Brain microvascular endothelial cell (primary cell): ENCODE measurements around the gene AGO3.
A peak's percentile ranks its signal among the peaks of the same experiment; 100 is the strongest.

Experiments used
- DNase-seq: peaks from one replicate; pipeline ENCODE4 v3.0.0-alpha.2; 2020
- H3K27ac ChIP-seq: fragments of 250-450 bp; sonication (Bioruptor Pico); 2 replicates; pipeline ENCODE4 v1.5.1; 2020; ENCODE audit warnings: mild to moderate bottlenecking, moderate library complexity
- H3K27me3 ChIP-seq: fragments of 250-450 bp; sonication (Bioruptor Pico); replicated peaks from 2 replicates; pipeline ENCODE4 v1.5.1; 2020; ENCODE audit warnings: mild to moderate bottlenecking
- H3K36me3 ChIP-seq: fragments of 250-450 bp; sonication (Bioruptor Pico); replicated peaks from 2 replicates; pipeline ENCODE4 v1.5.1; 2020; ENCODE audit warnings: mild to moderate bottlenecking
- H3K4me3 ChIP-seq: 2 replicates; pipeline ENCODE4 v1.5.1; 2011; ENCODE audit warnings: low read depth, mild to moderate bottlenecking, control low read depth, low read length, moderate library complexity
- in situ Hi-C: cut with HindIII; loops from 2 replicates; pipeline ENCODE4 v1.10.0; 2017; ENCODE audit warnings: low sequenced_read_pairs, low pct_ligation_motif_present
- TF ChIP-seq, protein P1 (sequence below): IDR thresholded peaks from 2 replicates; pipeline ENCODE4 v1.5.1; 2011; ENCODE audit warnings: low read depth, mild to moderate bottlenecking, moderate library complexity, low read length, control low read depth, inconsistent platforms; ENCODE audit errors: missing control alignments

Gene AGO3

GRCh38 chr1:36084497-36085115 lies 153.7 kb downstream of the AGO3 start:
- Histone ChIP-seq H3K27ac (no peak overlapping the region), H3K36me3 (no peaks in the 10 kb centered on the region), H3K4me3 (peak overlapping the region; percentile 57), H3K27me3 (no peaks in the 10 kb centered on the region)
- TF ChIP-seq, protein P1, sequence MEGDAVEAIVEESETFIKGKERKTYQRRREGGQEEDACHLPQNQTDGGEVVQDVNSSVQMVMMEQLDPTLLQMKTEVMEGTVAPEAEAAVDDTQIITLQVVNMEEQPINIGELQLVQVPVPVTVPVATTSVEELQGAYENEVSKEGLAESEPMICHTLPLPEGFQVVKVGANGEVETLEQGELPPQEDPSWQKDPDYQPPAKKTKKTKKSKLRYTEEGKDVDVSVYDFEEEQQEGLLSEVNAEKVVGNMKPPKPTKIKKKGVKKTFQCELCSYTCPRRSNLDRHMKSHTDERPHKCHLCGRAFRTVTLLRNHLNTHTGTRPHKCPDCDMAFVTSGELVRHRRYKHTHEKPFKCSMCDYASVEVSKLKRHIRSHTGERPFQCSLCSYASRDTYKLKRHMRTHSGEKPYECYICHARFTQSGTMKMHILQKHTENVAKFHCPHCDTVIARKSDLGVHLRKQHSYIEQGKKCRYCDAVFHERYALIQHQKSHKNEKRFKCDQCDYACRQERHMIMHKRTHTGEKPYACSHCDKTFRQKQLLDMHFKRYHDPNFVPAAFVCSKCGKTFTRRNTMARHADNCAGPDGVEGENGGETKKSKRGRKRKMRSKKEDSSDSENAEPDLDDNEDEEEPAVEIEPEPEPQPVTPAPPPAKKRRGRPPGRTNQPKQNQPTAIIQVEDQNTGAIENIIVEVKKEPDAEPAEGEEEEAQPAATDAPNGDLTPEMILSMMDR = no peak
- no peak for DNase-seq
- in situ Hi-C loops = no loop called here

GRCh38 chr1:36085126-36085525 lies 154.2 kb downstream of the AGO3 start:
- no peaks in the 10 kb centered on the region for H3K36me3 ChIP-seq
- no peaks in the 10 kb centered on the region for H3K27me3 ChIP-seq
- no peak overlapping the region for H3K4me3 ChIP-seq
- DNase-seq = no peak
- in situ Hi-C loops = no loop called here
- TF ChIP-seq, protein P1 = no peak
- H3K27ac ChIP-seq = no peak overlapping the region

- H3K27me3 ChIP-seq = no peaks in the 10 kb centered on the region
- in situ Hi-C loops = no loop called here
- peaks cover 3% of the 10 kb centered on the region for H3K36me3 ChIP-seq
- H3K27ac ChIP-seq = no peak overlapping the region
- H3K4me3 ChIP-seq = no peak overlapping the region
- TF ChIP-seq, protein P1 = no peak
- DNase-seq = no peak
Observed at GRCh38 chr1:36085686-36086526, 155.0 kb downstream of the AGO3 start.

DNA sequence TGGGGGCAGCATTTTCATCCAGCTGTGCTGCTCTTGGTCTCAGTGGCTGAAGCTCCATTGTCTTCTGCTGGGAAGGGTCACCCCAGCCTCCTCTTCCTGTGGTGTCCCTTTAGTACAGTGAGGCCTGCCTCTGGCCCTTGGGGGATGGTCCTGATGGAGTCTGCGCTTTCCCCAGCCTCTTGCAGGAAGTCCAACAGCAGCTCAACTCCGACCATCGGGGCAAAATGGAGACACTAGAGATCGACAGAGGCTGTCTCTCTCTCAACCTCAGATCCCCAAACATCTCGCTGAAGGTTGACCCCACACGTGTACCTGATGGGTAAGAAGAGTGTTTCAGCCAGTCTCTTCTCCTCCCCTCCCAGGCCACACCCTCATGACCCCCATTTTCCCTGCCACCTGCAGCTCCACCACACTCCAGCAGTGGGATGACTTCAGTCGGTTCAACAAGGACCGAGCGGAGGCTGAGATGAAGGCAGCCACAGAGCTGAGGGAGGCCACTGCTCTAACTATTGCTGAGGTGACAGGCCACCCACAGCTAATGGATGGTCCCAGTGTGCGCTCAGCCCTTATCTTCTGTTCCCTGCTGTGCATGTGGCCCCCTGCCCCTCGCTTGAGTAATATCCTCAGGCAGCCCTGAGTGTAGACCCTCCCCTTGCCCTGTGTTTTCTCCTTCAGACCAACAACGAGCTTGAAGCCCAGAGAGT lies 155.8 kb downstream of the AGO3 start:
- H3K36me3 ChIP-seq = peaks cover 10% of the 10 kb centered on the region
- TF ChIP-seq, protein P1 = no peak
- H3K4me3 ChIP-seq = no peak overlapping the region
- in situ Hi-C loops = no loop called here
- H3K27ac ChIP-seq = no peak overlapping the region
- no peak for DNase-seq
- no peaks in the 10 kb centered on the region for H3K27me3 ChIP-seq

GRCh38 chr1:36087233-36088123 lies 156.6 kb downstream of the AGO3 start:
- H3K27me3 ChIP-seq = no peaks in the 10 kb centered on the region
- TF ChIP-seq, protein P1 = no peak
- in situ Hi-C loops = no loop called here
- no peak overlapping the region for H3K27ac ChIP-seq
- no peak overlapping the region for H3K4me3 ChIP-seq
- no peak for DNase-seq
- H3K36me3 ChIP-seq = peaks cover 18% of the 10 kb centered on the region
